HG03280 (cell line): ENCODE measurements around the gene KLK14.

Experiments used
- ATAC-seq: cut with Tn5 transposase; IDR thresholded peaks from one replicate; pipeline ENCODE4 v1.9.1; 2021; ENCODE audit warnings: mild to moderate bottlenecking, moderate library complexity; ENCODE audit not compliant: unreplicated experiment

KLK14 gene

GRCh38 chr19:51047031-51047335, 35.7 kb downstream of the KLK14 start:
- ATAC-seq: no peak

DNA sequence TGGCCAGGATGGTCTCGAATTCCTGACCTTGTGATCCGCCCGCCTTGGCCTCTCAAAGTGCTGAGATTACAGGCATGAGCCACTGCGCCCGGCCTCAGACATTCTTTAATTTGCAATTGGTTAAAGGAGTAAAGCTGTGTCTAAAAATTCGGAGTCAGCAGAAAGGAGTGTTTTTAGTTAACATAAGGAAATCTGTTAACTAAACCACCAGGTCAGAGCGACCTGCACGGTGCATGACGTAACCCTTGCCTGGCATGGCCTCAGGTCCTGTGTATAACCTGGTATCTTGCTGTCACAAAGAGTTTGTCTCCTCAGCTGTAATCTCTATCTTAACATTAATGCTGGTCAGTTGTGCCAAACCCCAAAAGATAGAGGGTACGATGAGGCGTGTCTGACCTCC, 38.4 kb downstream of the KLK14 start:
- ATAC-seq: no peak

DNA sequence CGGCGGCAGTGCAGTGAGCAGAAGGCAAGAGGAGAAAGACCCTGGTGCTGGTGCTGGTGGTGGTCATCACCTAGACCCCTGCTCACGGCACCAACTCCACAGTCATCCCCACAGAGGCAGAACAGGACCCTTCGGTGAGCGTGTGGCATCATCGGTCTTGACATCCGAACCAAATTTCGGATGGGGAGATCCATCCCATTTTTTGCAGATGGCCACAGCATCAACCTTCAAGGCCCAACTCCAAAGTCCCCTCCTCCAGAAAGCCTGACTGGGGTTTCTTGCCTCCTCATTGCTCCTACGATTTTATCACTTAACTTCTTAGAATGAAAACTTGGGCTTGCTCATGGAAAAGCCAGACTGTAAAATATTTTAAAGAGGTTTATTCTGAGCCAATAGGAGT, 39.2 kb downstream of the KLK14 start:
- no peak for ATAC-seq

DNA sequence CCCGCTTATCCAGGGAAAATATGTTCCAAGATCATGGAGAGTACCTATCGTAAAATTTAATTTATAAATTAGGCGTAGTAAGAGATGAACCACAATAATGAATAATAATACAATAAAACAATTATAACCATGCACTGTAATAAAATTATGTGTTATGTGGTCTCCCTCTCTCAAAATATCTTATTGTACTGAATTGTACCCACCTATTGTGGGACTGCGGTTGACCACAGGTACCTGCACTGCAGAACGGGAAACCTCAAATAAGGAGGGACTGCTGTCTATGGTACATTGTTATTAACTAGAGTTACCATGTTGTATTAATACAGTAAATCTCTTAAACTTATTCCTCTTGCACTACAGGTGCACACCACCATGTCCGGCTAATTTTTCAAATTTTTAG, 42.5 kb downstream of the KLK14 start:
- ATAC-seq: no peak

DNA sequence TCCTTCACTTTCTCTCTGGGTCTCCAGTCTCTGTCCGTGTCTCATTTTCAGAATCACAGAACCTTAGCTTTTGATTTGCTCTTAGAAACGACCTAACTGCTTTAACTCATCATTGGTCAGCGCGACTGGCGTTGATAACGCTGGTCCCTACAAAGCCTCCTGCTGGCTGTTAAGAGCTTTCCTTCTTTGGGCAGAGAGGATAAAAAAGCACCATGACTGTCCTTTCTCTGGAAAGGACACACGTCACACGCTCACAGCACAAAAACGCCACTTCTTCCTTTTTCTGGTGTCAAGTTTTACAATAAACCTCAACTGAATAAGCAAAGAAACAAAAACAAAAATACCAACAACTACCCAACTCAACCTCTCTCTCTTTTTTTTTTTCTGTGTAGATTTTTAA, 46.2 kb downstream of the KLK14 start:
- ATAC-seq: no peak

DNA sequence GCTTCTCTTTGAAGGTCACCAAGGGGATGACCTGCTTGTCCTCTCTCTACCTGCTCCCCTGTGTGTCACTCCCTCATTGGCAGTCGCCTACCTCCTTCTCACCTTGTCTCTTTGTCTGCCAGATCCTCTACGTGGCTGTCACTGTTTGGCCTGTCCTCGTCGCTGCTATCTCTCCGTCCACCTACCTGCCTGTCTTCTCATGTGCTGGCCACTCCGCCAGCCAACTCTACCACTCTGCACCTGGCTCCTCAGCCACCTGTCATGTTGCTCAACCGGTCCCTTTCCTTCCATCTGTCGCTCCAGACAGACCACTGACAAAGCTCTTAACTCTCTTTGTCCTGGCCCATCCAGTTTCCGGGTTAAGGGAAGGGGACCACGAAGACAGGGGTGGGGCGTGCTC, 48.0 kb downstream of the KLK14 start, which contains the start of gene KLK12:
Gene KLK12, minus strand, starts transcription at position 299 of the 400 bp plus-strand sequence. CDS start 381 bp downstream, outside the sequence.
- ATAC-seq: no peak

DNA sequence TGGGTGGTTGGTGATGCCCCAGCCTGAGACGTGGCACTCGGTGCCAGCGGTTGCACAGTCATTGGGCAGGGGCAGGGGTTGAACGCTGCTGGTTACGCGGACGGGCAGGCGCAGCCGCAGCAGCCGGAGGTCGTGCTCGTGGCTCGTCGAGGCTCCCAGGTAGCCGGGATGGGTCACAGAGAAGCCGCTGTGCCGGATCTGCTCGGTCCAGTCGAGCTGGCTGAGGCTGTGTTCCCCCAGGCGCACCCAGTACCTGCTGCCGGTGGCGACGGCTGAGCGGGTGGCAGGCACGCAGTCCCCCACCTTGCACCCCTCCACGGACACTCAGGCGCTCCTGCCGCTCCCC, 50.8 kb downstream of the KLK14 start:
- no peak for ATAC-seq

DNA sequence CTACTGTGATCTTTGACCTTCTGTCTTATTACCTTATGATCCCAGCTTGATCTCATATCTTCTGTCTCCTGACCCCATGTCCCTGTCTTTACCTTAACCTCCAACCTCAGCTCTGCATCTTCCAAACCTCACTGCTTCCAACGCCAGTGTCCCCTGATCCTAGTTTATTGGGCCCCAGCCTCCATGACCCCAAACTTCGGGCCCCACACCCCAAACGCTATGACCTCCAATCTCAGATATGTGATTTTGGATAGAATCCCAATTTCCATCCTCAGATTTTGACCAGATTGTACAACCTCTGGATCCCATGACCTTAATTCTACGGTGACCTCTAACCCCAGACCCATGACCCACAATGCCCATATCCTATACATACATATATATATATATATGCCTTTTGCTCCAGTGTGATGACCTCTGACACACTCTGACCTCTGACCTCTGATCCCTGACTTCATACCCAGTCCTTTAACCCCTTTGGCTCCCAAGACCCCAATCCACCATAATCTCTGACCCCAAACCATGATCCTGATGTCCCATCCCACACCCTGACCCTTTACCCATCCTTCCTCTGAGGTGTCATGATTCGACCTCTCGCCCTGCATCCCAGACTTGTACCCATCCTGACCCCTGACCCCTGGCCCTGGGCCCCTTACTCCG, 51.3 kb downstream of the KLK14 start:
- ATAC-seq: no peak

- no peak for ATAC-seq
These were observed 52.1 kb downstream of the KLK14 start for GRCh38 chr19:51030631-51031030.

- ATAC-seq: no peak
These were observed 53.0 kb downstream of the KLK14 start for GRCh38 chr19:51029718-51030117.
